ENCODE data around the gene ARMH3. TPM values are rescaled to one million over a fixed set of nuclear protein-coding genes. Genes with fewer than 3 reads are reported as not detected.

Gene ARMH3
- total and polyA plus RNA-seq, 10 of the 15 experiments (the other 5 are each of a cell fraction or from before 2014, with no cell fraction given): 13.0 to 33.0 (median 16.4) TPM

- H3K27me3 ChIP-seq (replicated peaks in 1 of 2; ENCODE audit: control insufficient read depth in 2 of 2, insufficient read depth in 2 of 2, low read length in 1 of 2): no peaks in the 10 kb centered on the region
- no peaks in the 10 kb centered on the region for H3K9me3 ChIP-seq (replicated peaks; ENCODE audit: control insufficient read depth, insufficient read depth, low read length)
- ChIA-PET CTCF (interaction anchor here (0.6 to 17.9 kb wide), 39 partner anchors 11 to 362 kb away, joined by 3 to 543 read pairs (median 4); partner anchors contain the start of genes HPS6 and KCNIP2), RAD21 (ENCODE audit: unreplicated experiment) (interaction anchor here (0.8 to 12.3 kb wide), 21 partner anchors 9 to 286 kb away, joined by 3 to 467 read pairs (median 5); partner anchors contain the start of gene KCNIP2), SMC1A (ENCODE audit: uncharacterized antibody, unreplicated experiment) (interaction anchor here (0.7 to 9.0 kb wide), 42 partner anchors 9 to 225 kb away, joined by 3 to 408 read pairs (median 6); partner anchors contain the start of genes ARMH3 and OGA), POLR2A (interaction anchor here (0.6 to 5.8 kb wide), 18 partner anchors 9 to 225 kb away, joined by 3 to 55 read pairs (median 5); partner anchors contain the start of gene OGA)
- H3K4me2 ChIP-seq (ENCODE audit: control insufficient read depth, insufficient read depth): peak overlapping the region; percentile 77
- H3K4me3 ChIP-seq: 0 out of 2 replicates have a peak overlapping the region, but pooled peaks have one; percentile 29
- H3K27ac ChIP-seq (ENCODE audit: control insufficient read depth, insufficient read depth): peak overlapping the region; percentile 67
- WGBS (ENCODE audit: insufficient coverage, insufficient replicate concordance, low lambda C conversion rate, missing lambda C conversion rate): 0% methylated on average over 2 of the region's 2 CpGs
- H3K36me3 ChIP-seq (ENCODE audit: control insufficient read depth in 2 of 2, insufficient read depth in 2 of 2, low read length in 1 of 2): peaks cover 0 to 3% of the 10 kb centered on the region in 2 experiments; a peak in 2 of 4 replicates
- H3K79me2 ChIP-seq (ENCODE audit: control insufficient read depth, insufficient read depth, low read length): no peaks in the 10 kb centered on the region
- in situ Hi-C loops (cut with MboI): no loop called here
- FAIRE-seq (peak; percentile 47), DNase-seq (ENCODE audit: low read depth, low spot score) (peak; percentile 48), ATAC-seq (peak; percentile 68)
- no peaks in the 10 kb centered on the region for H4K20me1 ChIP-seq (ENCODE audit: control insufficient read depth, insufficient read depth)
- H3K9ac ChIP-seq (ENCODE audit: control insufficient read depth, insufficient read depth, low read length): 0 out of 2 replicates have a peak overlapping the region, but pooled peaks have one; percentile 2
- BruUV-seq (replicated peaks): no TSS peak
- no peak overlapping the region for H2AFZ ChIP-seq (ENCODE audit: control insufficient read depth, low read depth, low read length)
- H3K4me1 ChIP-seq (ENCODE audit: control insufficient read depth, insufficient read depth, low read length): peaks cover 22% of the 10 kb centered on the region
- intact Hi-C loops (cut with micrococcal nuclease; ENCODE audit: unreplicated experiment): no loop called here
- TF ChIP-seq SUPT20H (IDR thresholded peaks at IDR 0.05; ENCODE audit: borderline replicate concordance, control insufficient read depth, low read depth, low read length) (no peak), RB1 (IDR thresholded peaks at IDR 0.05; ENCODE audit: borderline replicate concordance) (no peak), CUX1 (IDR thresholded peaks at IDR 0.05; ENCODE audit: insufficient replicate concordance, low read depth, low read length) (no peak), RAD21 (IDR thresholded peaks at IDR 0.05; ENCODE audit: insufficient read depth, low read depth, low read length) (no peak), STAT1 (conservative IDR thresholded peaks at IDR 0.05) (no peak), WRNIP1 (IDR thresholded peaks at IDR 0.05; ENCODE audit: borderline replicate concordance, low read depth, low read length) (no peak), PKNOX1 (IDR thresholded peaks at IDR 0.05) (no peak), MEF2B (IDR thresholded peaks at IDR 0.05; ENCODE audit: partially characterized antibody, poor library complexity, severe bottlenecking) (peak; percentile 20), NKRF (conservative IDR thresholded peaks at IDR 0.05) (no peak), EGR1 (IDR thresholded peaks at IDR 0.05; ENCODE audit: borderline replicate concordance in 1 of 2, low read depth in 2 of 2, low read length in 2 of 2) (no peak), ATF3 (IDR thresholded peaks at IDR 0.05; ENCODE audit: borderline replicate concordance, extremely low read depth, low read depth, low read length) (no peak)
Measured at GRCh38 chr10:101888251-101888949, 167.6 kb downstream of the ARMH3 start.
